ENCODE measurements around the gene BANP.
"Not testable (repeated sequence)": the region's sequence is repeated elsewhere in the genome, so short reads cannot be mapped to it uniquely, and the experiment has no call there.

The BANP gene

GRCh38 chr16:88050952-88051660 lies 99.9 kb downstream of the BANP start:
- no peak for DNase-seq (ENCODE audit: low spot score)

GRCh38 chr16:88052661-88053060 lies 101.4 kb downstream of the BANP start:
- DNase-seq (ENCODE audit: low spot score): no peak

GRCh38 chr16:88053479-88053878 lies 102.2 kb downstream of the BANP start:
- not testable (repeated sequence) for DNase-seq (ENCODE audit: low spot score)

GRCh38 chr16:88055356-88055755 lies 104.1 kb downstream of the BANP start:
- no peak for DNase-seq (ENCODE audit: low spot score)

- no peak for DNase-seq (ENCODE audit: low spot score)
Observed at GRCh38 chr16:88056212-88056611, 105.0 kb downstream of the BANP start.

GRCh38 chr16:88057656-88058055 lies 106.4 kb downstream of the BANP start:
- no peak for DNase-seq (ENCODE audit: low spot score)

- no peak for DNase-seq (ENCODE audit: low spot score)
Observed at GRCh38 chr16:88058136-88058535, 106.9 kb downstream of the BANP start.

GRCh38 chr16:88058817-88059216 lies 107.6 kb downstream of the BANP start:
- DNase-seq (ENCODE audit: low spot score): no peak

GRCh38 chr16:88059701-88060386 lies 108.6 kb downstream of the BANP start:
- no peak for DNase-seq (ENCODE audit: low spot score)

- DNase-seq (ENCODE audit: low spot score): no peak
Observed at GRCh38 chr16:88060524-88061219, 109.4 kb downstream of the BANP start.

- DNase-seq (ENCODE audit: low spot score): no peak
Observed at GRCh38 chr16:88061346-88062110, 110.3 kb downstream of the BANP start.

- DNase-seq (ENCODE audit: low spot score): no peak
Observed at GRCh38 chr16:88062341-88063210, 111.3 kb downstream of the BANP start.

- no peak for DNase-seq (ENCODE audit: low spot score)
Observed at GRCh38 chr16:88063211-88063773, 112.1 kb downstream of the BANP start.

- DNase-seq (ENCODE audit: low spot score): no peak
Observed at GRCh38 chr16:88064011-88064888, 113.0 kb downstream of the BANP start.

- no peak for DNase-seq (ENCODE audit: low spot score)
Observed at GRCh38 chr16:88064889-88065746, 113.9 kb downstream of the BANP start.

- DNase-seq (ENCODE audit: low spot score): no peak
Observed at GRCh38 chr16:88065747-88066142, 114.5 kb downstream of the BANP start.

- DNase-seq (ENCODE audit: low spot score): no peak
Observed at GRCh38 chr16:88066234-88066633, 115.0 kb downstream of the BANP start.

- no peak for DNase-seq (ENCODE audit: low spot score)
Observed at GRCh38 chr16:88066680-88067529, 115.7 kb downstream of the BANP start.
